GM19463 (cell line): Measurements from ENCODE around the gene ISCA2.

Source experiments
- ATAC-seq: cut with Tn5 transposase; IDR thresholded peaks from one replicate; pipeline ENCODE4 v1.9.1; 2021; ENCODE audit warnings: mild to moderate bottlenecking, moderate library complexity; ENCODE audit not compliant: unreplicated experiment

ISCA2 gene

GRCh38 chr14:74482571-74482970 lies 11.0 kb upstream of the ISCA2 start:
- ATAC-seq = no peak

DNA sequence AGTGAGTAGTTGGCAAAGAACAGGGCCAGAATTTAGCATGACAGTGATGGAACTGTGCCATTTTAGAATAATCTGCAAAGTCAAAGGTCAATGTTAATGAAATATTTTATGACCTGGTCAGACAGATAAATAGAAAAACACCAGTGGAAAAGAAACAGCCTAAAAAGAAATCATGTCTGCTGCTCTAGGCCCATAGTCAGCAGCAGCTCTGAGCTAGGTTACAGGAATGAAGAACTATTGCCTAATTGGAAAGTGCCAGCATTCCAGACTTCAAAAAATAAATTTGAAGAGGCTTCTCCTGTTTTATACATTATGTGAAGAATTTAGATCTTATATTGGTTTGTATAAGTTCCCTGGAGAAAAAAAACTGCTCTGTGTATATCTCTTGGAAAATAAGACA lies 10.2 kb upstream of the ISCA2 start:
- no peak for ATAC-seq

DNA sequence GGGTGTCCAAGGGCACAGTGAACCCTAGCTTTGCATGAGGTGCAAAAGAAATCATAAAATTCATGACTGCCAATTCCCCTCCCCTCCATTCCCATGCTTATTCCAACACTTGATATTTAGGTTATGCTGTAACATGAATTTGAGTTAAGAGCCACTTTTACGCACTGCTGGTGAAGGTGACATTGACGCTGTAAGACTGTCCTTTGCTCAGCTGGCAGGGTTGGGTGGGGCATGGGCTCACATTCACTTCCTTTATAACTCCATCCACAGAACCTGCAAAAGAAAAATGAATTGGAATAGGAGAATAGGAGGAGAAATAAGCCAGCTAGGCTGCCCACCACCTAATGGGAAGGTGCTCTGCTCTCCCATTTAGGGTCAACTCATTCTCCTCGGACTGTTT lies 7.4 kb upstream of the ISCA2 start:
- ATAC-seq = no peak

DNA sequence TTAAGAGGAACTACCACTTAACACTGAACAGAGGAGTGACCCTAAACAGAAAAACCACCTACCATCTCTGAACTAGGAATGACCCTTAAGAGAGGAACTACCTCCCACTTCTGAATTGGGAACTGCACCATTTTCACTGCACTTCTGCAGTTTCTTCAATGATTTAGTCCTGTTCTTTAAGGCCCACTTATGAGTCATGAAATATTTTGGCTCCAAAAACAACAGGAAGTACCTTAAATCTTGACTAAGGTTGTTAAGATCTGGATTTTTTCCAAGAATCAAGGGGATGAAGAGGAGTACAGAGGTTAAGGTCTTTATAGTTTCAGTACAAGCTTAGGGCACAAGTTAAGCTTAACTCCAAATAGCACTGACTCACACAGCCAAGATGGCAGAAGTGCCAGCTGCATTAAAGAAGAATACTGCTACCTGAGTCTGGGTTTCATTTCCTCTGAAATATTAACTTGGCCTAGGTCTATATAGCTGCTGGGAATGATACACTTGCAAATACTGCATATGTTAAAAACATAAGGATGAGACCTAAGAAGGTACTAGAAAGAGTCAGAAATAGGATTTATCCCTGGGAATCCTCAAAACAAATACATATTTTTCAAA lies 4.7 kb upstream of the ISCA2 start:
- no peak for ATAC-seq

- no peak for ATAC-seq
Measured at GRCh38 chr14:74490486-74490885, 3.1 kb upstream of the ISCA2 start.

GRCh38 chr14:74491956-74492775 lies 1.4 kb upstream of the ISCA2 start:
- no peak for ATAC-seq

GRCh38 chr14:74492776-74493342 lies 706 bp upstream of the ISCA2 start, which contains the start of gene NPC2:
Gene NPC2, minus strand, starts transcription at chr14:74493305. Its CDS starts 31 bp downstream, at chr14:74493274.
- peak; percentile 7 for ATAC-seq

DNA sequence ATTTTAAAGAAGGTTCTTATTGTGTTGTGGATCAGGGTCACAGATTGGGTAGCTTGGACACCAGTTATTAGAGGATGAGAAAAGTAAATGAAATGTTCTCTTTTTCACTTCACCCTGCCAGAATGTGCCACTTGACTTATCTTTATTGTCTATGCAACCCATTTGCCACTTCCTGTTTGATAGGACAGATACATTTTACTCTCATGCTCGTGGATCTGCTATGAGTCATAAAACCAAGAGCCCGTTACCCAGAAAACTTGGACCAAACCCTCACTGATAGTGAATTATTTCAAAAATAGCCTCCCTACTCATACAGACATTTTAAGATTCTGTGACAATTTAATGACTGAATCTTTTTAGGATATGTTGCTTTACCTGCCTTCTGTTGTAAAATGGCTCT lies 1.8 kb downstream of the ISCA2 start:
- no peak for ATAC-seq

DNA sequence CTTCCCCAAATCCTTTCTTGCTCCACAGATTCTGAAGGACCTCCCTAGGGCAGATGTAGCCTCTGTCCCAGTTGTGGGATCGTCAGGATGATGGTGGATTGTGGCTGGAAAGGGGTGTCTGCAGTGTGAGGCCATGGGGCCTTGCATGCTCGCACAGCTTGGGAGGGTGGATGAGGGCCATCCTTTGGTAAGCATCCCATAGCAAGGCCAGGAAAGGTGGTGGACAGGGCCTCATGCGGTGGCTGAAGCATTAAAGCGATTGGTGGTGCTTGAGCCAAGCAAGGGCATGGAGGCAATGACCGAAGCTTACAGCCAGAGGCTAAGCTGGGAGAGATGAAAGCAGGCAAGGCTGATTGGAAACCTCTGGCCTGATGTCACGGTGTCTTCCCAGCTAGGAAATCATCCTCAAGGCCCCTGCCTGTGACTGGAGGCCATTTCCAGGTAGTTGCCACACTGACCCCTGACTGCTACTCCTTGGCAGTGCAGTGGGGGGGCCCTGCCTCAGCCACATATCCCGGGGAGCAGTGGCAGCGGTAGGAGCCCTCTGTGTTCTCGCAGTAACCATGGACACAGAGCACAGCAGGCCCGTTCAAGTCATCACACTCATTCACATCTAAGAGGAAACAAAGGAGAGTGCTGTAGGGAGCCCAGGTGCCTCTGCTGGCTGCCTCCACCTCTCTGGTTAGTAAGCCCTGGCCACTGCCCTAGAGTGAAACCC lies 7.0 kb downstream of the ISCA2 start:
- no peak for ATAC-seq

DNA sequence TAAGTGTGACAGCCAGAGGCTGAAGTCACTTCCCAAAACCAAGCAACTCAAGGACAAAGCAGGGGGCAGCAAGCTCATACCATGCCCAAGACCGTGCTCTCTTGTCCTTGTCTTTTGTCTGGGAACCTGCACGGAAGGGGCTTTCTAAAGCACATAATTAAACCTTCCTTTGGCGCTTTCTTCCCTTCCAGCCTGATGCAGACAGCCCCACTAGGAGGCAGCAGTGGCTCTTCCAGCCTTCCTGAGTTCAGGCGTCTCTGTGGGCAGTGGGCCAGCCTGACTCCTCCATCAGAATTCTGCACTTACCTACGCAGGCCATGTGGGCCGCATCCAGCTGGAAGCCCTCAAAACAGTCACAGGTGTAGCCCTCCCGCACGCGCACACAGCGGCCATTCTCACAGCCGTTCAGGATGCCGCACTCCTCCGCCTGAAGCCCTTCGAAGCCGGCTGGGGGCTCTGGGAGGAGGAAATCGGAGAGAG lies 7.6 kb downstream of the ISCA2 start:
- no peak for ATAC-seq

GRCh38 chr14:74501691-74502090 lies 8.1 kb downstream of the ISCA2 start:
- ATAC-seq = no peak

- ATAC-seq = no peak
Measured at GRCh38 chr14:74502236-74503019, 8.9 kb downstream of the ISCA2 start.

GRCh38 chr14:74503291-74503937 lies 9.8 kb downstream of the ISCA2 start:
- no peak for ATAC-seq

GRCh38 chr14:74503938-74504335 lies 10.4 kb downstream of the ISCA2 start:
- no peak for ATAC-seq

GRCh38 chr14:74504412-74504811 lies 10.8 kb downstream of the ISCA2 start:
- no peak for ATAC-seq

GRCh38 chr14:74504874-74505720 lies 11.5 kb downstream of the ISCA2 start:
- ATAC-seq = no peak

- ATAC-seq = no peak
Measured at GRCh38 chr14:74505831-74506230, 12.3 kb downstream of the ISCA2 start.

DNA sequence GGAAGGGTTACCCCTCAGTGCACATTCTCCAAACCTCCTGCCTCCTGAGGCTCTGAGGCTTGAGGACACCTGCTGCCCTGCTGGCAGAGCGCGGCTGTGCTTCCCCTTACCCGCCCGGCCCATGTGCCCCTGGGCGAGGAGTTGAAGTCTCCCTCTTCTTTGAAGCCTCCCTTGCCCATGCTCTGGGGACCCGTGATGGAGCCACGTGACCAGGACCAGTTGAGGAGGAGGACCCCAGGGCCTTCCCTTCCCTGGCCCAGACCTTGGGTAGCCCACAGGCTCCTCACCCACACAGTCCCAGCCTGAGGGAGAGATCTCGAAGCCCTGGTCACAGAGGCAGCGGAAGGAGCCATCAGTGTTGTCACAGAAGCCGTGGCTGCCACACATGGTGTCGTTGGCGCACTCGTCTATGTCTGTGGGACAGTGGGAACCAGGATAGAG lies 12.9 kb downstream of the ISCA2 start:
- no peak for ATAC-seq

GRCh38 chr14:74507085-74507484 lies 13.5 kb downstream of the ISCA2 start:
- no peak for ATAC-seq
